ENCODE measurements around the gene DPM3.

DNA sequence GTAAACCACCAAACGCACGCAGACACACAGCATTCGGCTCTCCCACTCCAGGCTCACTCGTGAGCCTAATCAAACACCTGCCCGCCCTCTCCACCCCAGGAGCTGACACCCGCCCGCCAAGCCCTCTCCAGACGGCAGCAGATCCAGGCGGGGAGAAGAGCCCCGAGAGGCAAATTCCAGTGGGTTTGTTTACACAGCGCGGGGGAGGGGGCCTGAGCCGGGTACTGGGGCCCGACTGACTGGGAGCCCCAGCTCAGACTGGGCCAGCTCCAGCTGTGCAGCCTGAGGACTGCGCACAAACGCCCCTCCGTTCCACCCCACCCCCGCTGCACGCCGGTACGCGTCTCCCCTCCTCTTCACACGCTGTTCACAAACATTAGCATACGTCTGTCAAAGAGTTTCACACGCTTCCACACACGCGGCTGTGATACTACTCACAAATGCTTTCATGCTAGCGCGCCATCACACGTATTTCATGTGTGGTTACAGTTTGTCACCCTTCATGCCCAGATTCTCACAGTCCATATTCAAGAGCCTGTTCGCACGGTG lies 13.7 kb downstream of the DPM3 start:
- TF ChIP-seq MAX (IDR thresholded peaks at IDR 0.05; ENCODE audit: low read depth, low read length) (no peak), POLR2A (IDR thresholded peaks at IDR 0.05; ENCODE audit: extremely low read depth, insufficient read length) (no peak)
